CD4-positive, alpha-beta T cell treated with Interleukin-6 for 4 hours (primary cell): ENCODE results near the gene CFAP20.
"Not testable (repeated sequence)": the region's sequence is repeated elsewhere in the genome, so short reads cannot be mapped to it uniquely, and the experiment has no call there.

Experiments used
- DNase-seq: peaks from one replicate; pipeline ENCODE4 v3.0.0-alpha.2; 2020; ENCODE audit warnings: mixed read lengths

Gene CFAP20

GRCh38 chr16:58095575-58095960 is 33.6 kb downstream of the CFAP20 start:
- not testable (repeated sequence) for DNase-seq

- DNase-seq = no peak
Measured at GRCh38 chr16:58094791-58095574, 34.2 kb downstream of the CFAP20 start.

- DNase-seq = no peak
Measured at GRCh38 chr16:58094026-58094425, 35.2 kb downstream of the CFAP20 start.

GRCh38 chr16:58090396-58090795 is 38.8 kb downstream of the CFAP20 start:
- not testable (repeated sequence) for DNase-seq

- no peak for DNase-seq
Measured at GRCh38 chr16:58088091-58088490, 41.1 kb downstream of the CFAP20 start.

- DNase-seq = no peak
Measured at GRCh38 chr16:58087209-58087913, 41.8 kb downstream of the CFAP20 start.

- DNase-seq = no peak
Measured at GRCh38 chr16:58086381-58087208, 42.6 kb downstream of the CFAP20 start.

GRCh38 chr16:58085584-58086251 is 43.5 kb downstream of the CFAP20 start:
- DNase-seq = no peak

- no peak for DNase-seq
Measured at GRCh38 chr16:58085171-58085570, 44.0 kb downstream of the CFAP20 start.

- no peak for DNase-seq
Measured at GRCh38 chr16:58084635-58085034, 44.5 kb downstream of the CFAP20 start.

GRCh38 chr16:58082381-58082780 is 46.8 kb downstream of the CFAP20 start:
- DNase-seq = no peak

GRCh38 chr16:58080657-58081056 is 48.5 kb downstream of the CFAP20 start:
- DNase-seq = not testable (repeated sequence)

- no peak for DNase-seq
Measured at GRCh38 chr16:58077796-58078195, 51.4 kb downstream of the CFAP20 start.

GRCh38 chr16:58076514-58076913 is 52.7 kb downstream of the CFAP20 start:
- no peak for DNase-seq

- no peak for DNase-seq
Measured at GRCh38 chr16:58074657-58075056, 54.5 kb downstream of the CFAP20 start.

- DNase-seq = not testable (repeated sequence)
Measured at GRCh38 chr16:58073086-58073485, 56.1 kb downstream of the CFAP20 start.

- not testable (repeated sequence) for DNase-seq
Measured at GRCh38 chr16:58072134-58072533, 57.0 kb downstream of the CFAP20 start.

- no peak for DNase-seq
Measured at GRCh38 chr16:58070585-58070984, 58.6 kb downstream of the CFAP20 start.
